HepG2 (cell line): Measurements from ENCODE around the gene CYP19A1. TPM values are rescaled to one million over a fixed set of nuclear protein-coding genes. Genes with fewer than 3 reads are reported as not detected.

Experiments
- ATAC-seq: fragments of 200-7000 bp; cut with Tn5 transposase; 3 replicates; pipeline ENCODE4 v1.9.1; 2020; ENCODE audit warnings: mild to moderate bottlenecking, moderate library complexity
- BruUV-seq: library from RNA; stranded (reverse); fragments of 400-500 nt; replicated peaks from 2 replicates; lab custom pipeline; 2021; lab: Mats Ljungman, UMichigan
- CTCF ChIA-PET: fragments of 300-600 bp; formaldehyde crosslinking; extraction: SDS; loops from one replicate; lab custom pipeline; 2021; ENCODE audit warnings: low total read pairs, inconsistent platforms, low intra/inter-chr PET ratio; lab: Yijun Ruan, JAX
- POLR2A ChIA-PET: fragments of 350-600 bp; sonication (Branson Sonifier 250); formaldehyde crosslinking; loops from one replicate; lab custom pipeline; 2020; ENCODE audit warnings: antibody characterized with exemption, inconsistent platforms; lab: Yijun Ruan, JAX
- DNase-seq: peaks from one replicate; pipeline ENCODE4 v3.0.0-alpha.2; 2015; ENCODE audit warnings: low spot score
- FAIRE-seq: peaks from 3 replicates; lab custom pipeline; 2011; peaks lifted over from hg19 to GRCh38; lab: Jason Lieb, UNC
- H2AFZ ChIP-seq: one replicate; pipeline ENCODE4 v1.6.1; 2011; ENCODE audit warnings: low read length, inconsistent platforms
- H3K27ac ChIP-seq: fragments of 300-600 bp; 3 replicates; pipeline ENCODE4 v1.8.0; 2011; ENCODE audit warnings: mixed run types, mild to moderate bottlenecking, mixed read lengths, low read length, inconsistent platforms; ENCODE audit not compliant: insufficient read depth; ENCODE audit errors: extremely low read length
- H3K27me3 ChIP-seq, 2 experiments: fragments of 200-600 bp in 1 of 2; 2 replicates in 1 of 2; 3 replicates in 1 of 2; pipeline versions ENCODE4 v1.6.0 to v1.8.0; 2011; ENCODE audit warnings: low read length in 2 of 2, mild to moderate bottlenecking in 2 of 2, moderate library complexity in 2 of 2, inconsistent platforms in 1 of 2; ENCODE audit not compliant: insufficient read depth in 2 of 2, control insufficient read depth in 1 of 2
- H3K36me3 ChIP-seq, 2 experiments: fragments of 200-600 bp in 1 of 2; replicated peaks in 1 of 2; 2 replicates in 1 of 2; 3 replicates in 1 of 2; pipeline versions ENCODE4 v1.5.1 to v1.8.0; 2011; ENCODE audit warnings: low read length in 2 of 2, inconsistent platforms in 1 of 2; ENCODE audit not compliant: insufficient read depth in 2 of 2, control insufficient read depth in 1 of 2
- H3K4me1 ChIP-seq: 2 replicates; pipeline ENCODE4 v1.5.1; 2012; ENCODE audit warnings: low read length, inconsistent platforms; ENCODE audit not compliant: insufficient read depth
- H3K4me2 ChIP-seq: 2 replicates; pipeline ENCODE4 v1.6.0; 2011; ENCODE audit warnings: low read depth, low read length, inconsistent platforms
- H3K4me3 ChIP-seq, 3 experiments: fragments of 200-600 bp in 1 of 3; sonication (generic), shearing (Covaris generic) in 1 of 3; replicated peaks in 1 of 3; 2 replicates each; pipeline ENCODE4 v1.5.1; 2011 to 2016; ENCODE audit warnings: low read length in 3 of 3, inconsistent platforms in 2 of 3, low read depth in 2 of 3, mild to moderate bottlenecking in 2 of 3, control low read depth in 1 of 3, mixed read lengths in 1 of 3; ENCODE audit not compliant: insufficient read depth in 1 of 3
- H3K79me2 ChIP-seq: one replicate; pipeline ENCODE4 v1.6.1; 2011; ENCODE audit warnings: low read length, inconsistent platforms; ENCODE audit not compliant: insufficient read depth
- H3K9ac ChIP-seq: 2 replicates; pipeline ENCODE4 v1.6.0; 2011; ENCODE audit warnings: mild to moderate bottlenecking, low read depth, low read length, inconsistent platforms; ENCODE audit not compliant: insufficient read depth
- H3K9me3 ChIP-seq: 2 replicates; pipeline ENCODE4 v1.5.1; 2012; ENCODE audit warnings: mild to moderate bottlenecking, low read length
- H4K20me1 ChIP-seq: 2 replicates; pipeline ENCODE4 v1.6.0; 2011; ENCODE audit warnings: inconsistent platforms, mild to moderate bottlenecking, low read length, moderate library complexity; ENCODE audit not compliant: insufficient read depth
- ARID4A ChIP-seq: sonication (generic); formaldehyde crosslinking; IDR thresholded peaks from 2 replicates; pipeline ENCODE4 v1.5.0; 2020; ENCODE audit warnings: mild to moderate bottlenecking, missing genetic modification reagents, borderline replicate concordance
- ATF6 ChIP-seq: sonication (generic); formaldehyde crosslinking; conservative IDR thresholded peaks from 2 replicates; pipeline ENCODE4 v1.4.0; 2020; ENCODE audit warnings: missing genetic modification reagents
- XBP1 ChIP-seq: sonication (generic); formaldehyde crosslinking; IDR thresholded peaks from 2 replicates; pipeline ENCODE4 v1.5.0; 2020; ENCODE audit warnings: missing genetic modification reagents
- ZNF260 ChIP-seq: sonication (generic); formaldehyde crosslinking; IDR thresholded peaks from 2 replicates; pipeline ENCODE4 v1.4.0; 2020; ENCODE audit warnings: missing genetic modification reagents, low read depth, mild to moderate bottlenecking, borderline replicate concordance
- WGBS: methylation state at CpG from one replicate; pipeline ENCODE4 v1.1.6; 2017; ENCODE audit warnings: low lambda C conversion rate; 5-methylcytosine and 5-hydroxymethylcytosine counted together
- in situ Hi-C: cut with HindIII; loops from 2 replicates; pipeline ENCODE4 v1.10.0; 2017; ENCODE audit warnings: low pct_unique_long_range_greater_than_20kb; ENCODE audit not compliant: extremely low pct_ligation_motif_present
- intact Hi-C: fragments of 100-400 bp; cut with micrococcal nuclease; formaldehyde crosslinking; loops from one replicate; pipeline ENCODE4 v1.10.0; 2022; ENCODE audit not compliant: unreplicated experiment
- polyA plus RNA-seq, 8 experiments: library from polyadenylated mRNA; depleted of rRNA in 3 of 8; stranded (reverse) in 7 of 8; unstranded in 1 of 8; fragments of >200 nt; fragmentation: Illumina TruSeq in 4 of 8; extraction: Trizol in 4 of 8; gene quantifications; 2 replicates each; pipeline versions ENCODE4 v1.2.1 to v1.2.3, GENCODE V29; 2011 to 2016; ENCODE audit warnings: low read depth in 4 of 8, missing spikeins in 1 of 8, mixed read lengths in 1 of 8; ENCODE audit not compliant: insufficient read depth in 1 of 8
- total RNA-seq, 5 experiments: library from RNA; depleted of rRNA; stranded (reverse); fragments of >200 nt; fragmentation: Illumina TruSeq; extraction: Trizol; gene quantifications; 2 replicates each; pipeline ENCODE4 v1.2.3, GENCODE V29; 2016; ENCODE audit warnings: low read depth in 1 of 5

The CYP19A1 gene
- total and polyA plus RNA-seq, 2 of the 13 experiments (the other 11 are each of a cell fraction or from before 2014, with no cell fraction given): 10.9 to 23.0 TPM

DNA sequence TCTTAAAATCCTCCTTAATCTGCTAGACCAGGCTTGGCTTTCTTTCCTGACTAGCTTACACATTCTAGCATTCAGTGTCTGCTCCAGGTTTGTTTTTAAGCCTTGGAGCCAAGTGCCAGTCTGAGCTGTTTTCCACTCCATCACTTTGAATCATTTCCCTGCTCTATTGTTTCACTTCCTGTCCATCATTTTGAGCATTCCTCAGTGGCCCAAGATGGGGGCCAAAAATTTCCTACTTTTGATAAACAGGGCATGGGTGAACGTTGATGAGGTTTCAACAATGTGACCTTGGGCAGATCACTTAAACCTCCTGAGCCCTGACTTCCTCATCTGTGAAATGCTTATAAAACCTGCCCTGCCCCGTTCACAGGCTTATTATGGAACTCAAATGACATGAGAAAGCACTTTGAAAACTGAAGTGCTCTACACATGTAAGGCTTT is 4.4 kb downstream of the CYP19A1 start (continued):
- TF ChIP-seq ATF6 (CRISPR knock-in tag): no peak
- TF ChIP-seq ZNF260 (CRISPR knock-in tag): no peak
- TF ChIP-seq, all 625 proteins: peak for 0

- ChIA-PET CTCF (no interaction called here), POLR2A (no interaction called here)
- no peaks in the 10 kb centered on the region for H3K36me3 ChIP-seq
- BruUV-seq: no TSS peak
- no peak overlapping the region for H3K4me3 ChIP-seq
- ATAC-seq (no peak), FAIRE-seq (no peak)
- H4K20me1 ChIP-seq: no peaks in the 10 kb centered on the region
- TF ChIP-seq ARID4A (CRISPR knock-in tag): no peak
- no peak for TF ChIP-seq XBP1 (CRISPR knock-in tag)
- TF ChIP-seq, all 625 proteins: peak for 0
- WGBS: 20% methylated on average over 1 of the region's 2 CpGs
- Histone ChIP-seq H3K4me1 (peaks cover 29% of the 10 kb centered on the region), H3K4me2 (no peak overlapping the region), H3K27me3 (no peaks in the 10 kb centered on the region; a peak in 2 of 5 replicates), H3K79me2 (no peaks in the 10 kb centered on the region), H2AFZ (no peak overlapping the region), H3K9me3 (no peaks in the 10 kb centered on the region), H3K27ac (no peak overlapping the region), H3K9ac (no peak overlapping the region)
- in situ Hi-C loops (no loop called here), intact Hi-C loops (no loop called here)
- no peak for DNase-seq
Observed at GRCh38 chr15:51333571-51333970, 4.8 kb downstream of the CYP19A1 start.
